Measurements from ENCODE around the gene ROBO1.

DNA sequence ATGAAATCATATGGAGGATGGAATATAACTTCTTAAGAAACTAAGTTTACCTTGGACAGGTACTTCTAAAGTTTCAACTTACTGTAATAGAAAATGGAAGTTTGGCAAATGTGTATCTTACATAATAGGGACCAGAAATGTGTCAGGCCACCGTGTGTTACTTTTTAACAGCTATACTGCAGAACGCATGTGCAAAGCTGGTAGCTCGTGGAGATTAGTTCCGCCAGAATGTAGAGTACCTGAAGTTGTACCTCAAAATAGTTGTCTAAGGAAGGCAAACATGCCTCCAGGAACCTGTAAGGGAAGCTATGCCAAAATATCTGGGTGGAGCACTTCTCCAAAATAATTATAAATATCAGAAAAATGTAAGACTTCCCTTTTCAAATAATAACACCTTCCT lies 920.6 kb downstream of the ROBO1 start:
- TF ChIP-seq POLR2A (IDR thresholded peaks at IDR 0.05), result no peak
- TF ChIP-seq, protein P1, sequence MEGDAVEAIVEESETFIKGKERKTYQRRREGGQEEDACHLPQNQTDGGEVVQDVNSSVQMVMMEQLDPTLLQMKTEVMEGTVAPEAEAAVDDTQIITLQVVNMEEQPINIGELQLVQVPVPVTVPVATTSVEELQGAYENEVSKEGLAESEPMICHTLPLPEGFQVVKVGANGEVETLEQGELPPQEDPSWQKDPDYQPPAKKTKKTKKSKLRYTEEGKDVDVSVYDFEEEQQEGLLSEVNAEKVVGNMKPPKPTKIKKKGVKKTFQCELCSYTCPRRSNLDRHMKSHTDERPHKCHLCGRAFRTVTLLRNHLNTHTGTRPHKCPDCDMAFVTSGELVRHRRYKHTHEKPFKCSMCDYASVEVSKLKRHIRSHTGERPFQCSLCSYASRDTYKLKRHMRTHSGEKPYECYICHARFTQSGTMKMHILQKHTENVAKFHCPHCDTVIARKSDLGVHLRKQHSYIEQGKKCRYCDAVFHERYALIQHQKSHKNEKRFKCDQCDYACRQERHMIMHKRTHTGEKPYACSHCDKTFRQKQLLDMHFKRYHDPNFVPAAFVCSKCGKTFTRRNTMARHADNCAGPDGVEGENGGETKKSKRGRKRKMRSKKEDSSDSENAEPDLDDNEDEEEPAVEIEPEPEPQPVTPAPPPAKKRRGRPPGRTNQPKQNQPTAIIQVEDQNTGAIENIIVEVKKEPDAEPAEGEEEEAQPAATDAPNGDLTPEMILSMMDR (IDR thresholded peaks at IDR 0.05), result no peak
